Stimulated activated CD8-positive, alpha-beta memory T cell treated with anti-CD3 and anti-CD28 coated beads, Interleukin-7, amount 100 ng/mL, for 48 hours (primary cell): ENCODE data around the gene RBBP4.

Experiments
- DNase-seq, 2 donors: peaks; one replicate each; pipeline ENCODE4 v3.0.0-alpha.2; 2020; ENCODE audit warnings: low read depth in 1 of 2; ENCODE audit errors: extremely low read depth in 1 of 2

RBBP4 gene

GRCh38 chr1:32717503-32717902 is 66.5 kb downstream of the RBBP4 start:
- DNase-seq, result no peak

- no peak for DNase-seq
Measured at GRCh38 chr1:32718036-32718435, 67.0 kb downstream of the RBBP4 start.

- no peak for DNase-seq
Measured at GRCh38 chr1:32718527-32718926, 67.5 kb downstream of the RBBP4 start.

GRCh38 chr1:32719681-32720275 is 68.8 kb downstream of the RBBP4 start:
- no peak for DNase-seq

- no peak for DNase-seq
Measured at GRCh38 chr1:32724678-32725614, 73.9 kb downstream of the RBBP4 start.

- DNase-seq, result no peak
Measured at GRCh38 chr1:32725615-32725982, 74.6 kb downstream of the RBBP4 start.

GRCh38 chr1:32727876-32728275 is 76.9 kb downstream of the RBBP4 start:
- no peak for DNase-seq

GRCh38 chr1:32728413-32729077 is 77.5 kb downstream of the RBBP4 start:
- no peak for DNase-seq

GRCh38 chr1:32729254-32730046 is 78.4 kb downstream of the RBBP4 start:
- DNase-seq, result no peak

GRCh38 chr1:32733582-32734321 is 82.7 kb downstream of the RBBP4 start:
- peak in 1 of 2 donors; percentile 6 for DNase-seq
